Peyer's patch (tissue), 4 donors: Measurements from ENCODE around the gene FNDC3B.

ENCODE experiments used
- CTCF ChIP-seq, 6 experiments: fragments of 450-650 bp in 4 of 6; fragments of 200-600 bp in 2 of 6; sonication (generic) in 1 of 6; IDR thresholded peaks; one replicate each; pipeline ENCODE4 v1.5.1; 2017 to 2019; ENCODE audit warnings: antibody characterized with exemption in 6 of 6, mild to moderate bottlenecking in 3 of 6, moderate library complexity in 1 of 6
- POLR2A ChIP-seq, 2 donors: fragments of 450-650 bp; IDR thresholded peaks; one replicate each; pipeline ENCODE4 v1.5.1; 2017; ENCODE audit warnings: antibody characterized with exemption in 2 of 2, mild to moderate bottlenecking in 2 of 2, moderate library complexity in 2 of 2

- no peak for TF ChIP-seq CTCF (IDR thresholded peaks at IDR 0.05)
- TF ChIP-seq POLR2A (IDR thresholded peaks at IDR 0.05) = no peak
These were observed 12.6 kb downstream of the FNDC3B start for GRCh38 chr3:172051957-172052354.
